Ovary (tissue), 9 donors: ENCODE measurements around the gene WNT9B. TPM values are rescaled to one million over a fixed set of nuclear protein-coding genes. Genes with fewer than 3 reads are reported as not detected.

Experiments
- DNase-seq, 5 donors: peaks; one replicate each; pipeline ENCODE4 v3.0.0-alpha.2; 2019 to 2020
- H3K27ac ChIP-seq, 2 donors: fragments of 200-600 bp; one replicate each; pipeline versions ENCODE4 v1.5.1 to v1.8.0; 2019 to 2022
- H3K27me3 ChIP-seq: fragments of 200-600 bp; one replicate; pipeline ENCODE4 v1.8.0; 2022
- H3K36me3 ChIP-seq: fragments of 200-600 bp; sonication (generic); one replicate; pipeline ENCODE4 v1.5.1; 2019
- H3K4me1 ChIP-seq: one replicate; pipeline ENCODE4 v1.8.1; 2013; ENCODE audit warnings: mild to moderate bottlenecking, moderate library complexity; ENCODE audit not compliant: insufficient read depth
- H3K4me3 ChIP-seq: fragments of 200-600 bp; sonication (generic); one replicate; pipeline ENCODE4 v1.5.1; 2017
- H3K9me3 ChIP-seq, 2 donors: fragments of 200-600 bp in 1 of 2; sonication (generic) in 1 of 2; one replicate each; pipeline versions ENCODE4 v1.5.1 to v1.8.1; 2013 to 2019; ENCODE audit warnings: mild to moderate bottlenecking in 1 of 2, moderate library complexity in 1 of 2
- EP300 ChIP-seq: sonication (generic); formaldehyde crosslinking; IDR thresholded peaks from one replicate; pipeline ENCODE4 v1.6.1; 2017; ENCODE audit warnings: antibody characterized with exemption
- POLR2A ChIP-seq: fragments of 450-650 bp; IDR thresholded peaks from one replicate; pipeline ENCODE4 v1.6.1; 2017; ENCODE audit warnings: antibody characterized with exemption, mild to moderate bottlenecking, moderate library complexity
- WGBS, 3 donors: extraction: QIAGEN DNeasy Blood & Tissue Kit in 1 of 3; methylation state at CpG; one replicate each; pipeline versions ENCODE4 v1.1.5 to v1.1.7; 2013 to 2017; 5-methylcytosine and 5-hydroxymethylcytosine counted together
- intact Hi-C, 4 donors: fragments of 100-400 bp; cut with DNase I; formaldehyde crosslinking; loops; one replicate each; pipeline versions ENCODE4 v1.11.0 to v1.15.1; 2022 to 2023
- polyA plus RNA-seq, 2 donors: library from polyadenylated mRNA; stranded (reverse); fragments of 200-250 nt in 1 of 2; fragments of 350-450 nt in 1 of 2; fragmentation: Illumina TruSeq in 1 of 2; extraction: RNeasy Lipid Tissue Mini Kit (QIAGEN cat#74804) in 1 of 2; gene quantifications; one replicate each; pipeline ENCODE4 v1.2.3, GENCODE V29; 2013 to 2014
- total RNA-seq, 7 donors: library from RNA; depleted of rRNA in 2 of 7; stranded (reverse); fragments of >200 nt in 2 of 7; fragmentation: NEBNext Ultra II Directional in 3 of 7; extraction: Animal tissue kit (Norgen Biotek cat#: 25700) in 3 of 7; gene quantifications; one replicate each; pipeline versions ENCODE4 v1.1.0 to v1.2.4, GENCODE V29; 2016 to 2023
- TF ChIP-seq, protein P1 (sequence below), 3 donors: fragments of 450-650 bp in 2 of 3; fragments of 200-600 bp in 1 of 3; IDR thresholded peaks; one replicate each; pipeline versions ENCODE4 v1.5.1 to v1.8.0; 2016 to 2022; ENCODE audit warnings: antibody characterized with exemption in 3 of 3, mild to moderate bottlenecking in 1 of 3
- donor health status: DM: no; HTN: no; CAD: no; lungs with moderate emphysema.
- donor health status: DM: no; HTN: no; CAD: no.
- donor health status: Bipolar disorder and iron deficiency.
- donor health status: DM: yes; HTN: yes; CAD: no.
- donor health status: DM: no; HTN: no; CAD: no.
- donor health status: DM: yes; HTN: yes; CAD: no.

WNT9B gene
- total and polyA plus RNA-seq, 9 donors, result 0.08 to 0.50 (median 0.10) TPM; not detected in 6

DNA sequence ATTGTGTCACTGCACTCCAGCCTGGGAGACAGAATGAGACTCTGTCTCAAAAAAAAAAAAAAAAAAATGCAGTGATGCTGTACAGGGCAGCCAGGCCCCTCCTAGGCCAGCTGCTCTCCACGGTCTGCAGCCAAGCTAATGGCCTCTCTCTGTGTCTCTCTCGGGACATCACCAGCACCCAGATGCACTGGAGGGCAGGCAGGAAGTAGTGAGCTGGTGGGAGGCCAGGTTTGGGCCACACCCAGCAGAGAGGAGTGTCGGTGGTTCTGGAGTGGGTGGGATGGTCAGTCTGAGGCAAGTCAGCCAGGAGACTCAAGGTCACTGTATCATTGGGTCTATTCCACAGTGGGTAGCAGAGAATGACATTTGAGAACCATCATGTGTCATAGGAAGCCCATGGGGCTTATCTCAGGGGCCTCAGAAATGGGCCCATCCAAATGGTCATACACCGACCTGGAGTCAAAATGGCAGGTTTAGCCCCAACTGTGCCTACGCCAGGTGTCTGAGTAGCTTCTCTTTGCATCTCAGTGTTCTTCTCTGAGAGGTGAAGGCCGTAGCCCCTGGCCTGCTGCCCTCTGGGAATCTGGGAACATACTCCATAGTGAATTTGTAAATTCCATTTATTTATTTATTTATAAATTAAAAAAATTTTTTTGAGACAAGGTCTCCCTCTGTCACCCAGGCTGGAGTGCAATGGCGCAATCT, 22.7 kb downstream of the WNT9B start:
- Histone ChIP-seq H3K9me3 (no peaks in the 10 kb centered on the region), H3K27ac (no peak overlapping the region), H3K36me3 (no peaks in the 10 kb centered on the region), H3K27me3 (no peaks in the 10 kb centered on the region), H3K4me3 (no peak overlapping the region), H3K4me1 (no peaks in the 10 kb centered on the region)
- no peak for TF ChIP-seq EP300
- DNase-seq, result no peak
- WGBS, 3 donors, result 62 to 69% (median 63%) methylated on average over 7 of the region's 7 CpGs
- intact Hi-C loops, result no loop called here

DNA sequence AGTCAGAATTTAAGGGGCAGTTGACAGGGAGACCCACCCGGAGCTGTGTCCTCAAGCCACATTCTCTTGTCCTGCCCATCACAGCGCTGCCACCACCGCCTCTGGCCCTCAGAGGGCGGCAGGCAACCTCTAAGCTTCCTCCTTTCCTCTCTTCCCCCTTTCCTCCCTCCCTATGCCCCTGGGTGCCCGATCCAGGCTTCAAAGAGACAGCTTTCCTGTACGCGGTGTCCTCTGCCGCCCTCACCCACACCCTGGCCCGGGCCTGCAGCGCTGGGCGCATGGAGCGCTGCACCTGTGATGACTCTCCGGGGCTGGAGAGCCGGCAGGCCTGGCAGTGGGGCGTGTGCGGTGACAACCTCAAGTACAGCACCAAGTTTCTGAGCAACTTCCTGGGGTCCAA, 23.5 kb downstream of the WNT9B start:
- 84 to 88% (median 86%) methylated on average over 16 of the region's 16 CpGs for WGBS, 3 donors
- intact Hi-C loops, result no loop called here
- H3K4me1 ChIP-seq, result no peaks in the 10 kb centered on the region

DNA sequence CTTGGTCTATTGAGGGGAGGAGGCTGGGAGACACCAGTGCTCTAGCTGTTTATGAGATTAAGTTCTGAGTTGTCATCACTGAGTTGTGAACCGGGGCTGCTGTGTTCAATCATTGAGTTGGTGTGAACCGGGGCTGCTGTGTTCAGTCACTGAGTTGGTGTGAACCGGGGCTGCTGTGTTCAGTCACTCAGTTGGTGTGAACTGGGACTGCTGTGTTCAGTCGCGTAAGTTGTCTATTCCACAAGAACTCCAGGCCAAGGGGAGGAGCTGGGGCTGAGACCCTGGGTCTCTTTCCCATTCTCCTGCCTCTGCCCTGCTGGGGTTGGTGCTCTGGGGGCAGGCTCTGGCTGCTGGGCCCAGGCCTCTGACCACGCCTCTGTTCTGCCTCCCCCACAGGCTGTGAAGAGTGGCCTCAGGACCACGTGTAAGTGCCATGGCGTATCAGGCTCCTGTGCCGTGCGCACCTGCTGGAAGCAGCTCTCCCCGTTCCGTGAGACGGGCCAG, 24.5 kb downstream of the WNT9B start:
- H3K27ac ChIP-seq, result no peak overlapping the region
- no peak for TF ChIP-seq EP300
- TF ChIP-seq, protein P1, sequence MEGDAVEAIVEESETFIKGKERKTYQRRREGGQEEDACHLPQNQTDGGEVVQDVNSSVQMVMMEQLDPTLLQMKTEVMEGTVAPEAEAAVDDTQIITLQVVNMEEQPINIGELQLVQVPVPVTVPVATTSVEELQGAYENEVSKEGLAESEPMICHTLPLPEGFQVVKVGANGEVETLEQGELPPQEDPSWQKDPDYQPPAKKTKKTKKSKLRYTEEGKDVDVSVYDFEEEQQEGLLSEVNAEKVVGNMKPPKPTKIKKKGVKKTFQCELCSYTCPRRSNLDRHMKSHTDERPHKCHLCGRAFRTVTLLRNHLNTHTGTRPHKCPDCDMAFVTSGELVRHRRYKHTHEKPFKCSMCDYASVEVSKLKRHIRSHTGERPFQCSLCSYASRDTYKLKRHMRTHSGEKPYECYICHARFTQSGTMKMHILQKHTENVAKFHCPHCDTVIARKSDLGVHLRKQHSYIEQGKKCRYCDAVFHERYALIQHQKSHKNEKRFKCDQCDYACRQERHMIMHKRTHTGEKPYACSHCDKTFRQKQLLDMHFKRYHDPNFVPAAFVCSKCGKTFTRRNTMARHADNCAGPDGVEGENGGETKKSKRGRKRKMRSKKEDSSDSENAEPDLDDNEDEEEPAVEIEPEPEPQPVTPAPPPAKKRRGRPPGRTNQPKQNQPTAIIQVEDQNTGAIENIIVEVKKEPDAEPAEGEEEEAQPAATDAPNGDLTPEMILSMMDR (IDR thresholded peaks at IDR 0.05), result no peak
- no peaks in the 10 kb centered on the region for H3K36me3 ChIP-seq
- no peaks in the 10 kb centered on the region for H3K27me3 ChIP-seq
- H3K4me3 ChIP-seq, result no peak overlapping the region
- DNase-seq, result no peak
- H3K4me1 ChIP-seq, result no peaks in the 10 kb centered on the region
- WGBS, 3 donors, result 77 to 81% (median 78%) methylated on average over 13 of the region's 13 CpGs
- intact Hi-C loops, result no loop called here
- no peaks in the 10 kb centered on the region for H3K9me3 ChIP-seq

More for the DNA sequence above, 23.5 kb downstream of the WNT9B start:
- H3K27ac ChIP-seq, result no peak overlapping the region
- no peaks in the 10 kb centered on the region for H3K36me3 ChIP-seq
- no peaks in the 10 kb centered on the region for H3K27me3 ChIP-seq
- H3K4me3 ChIP-seq, result no peak overlapping the region
- TF ChIP-seq EP300, result no peak
- TF ChIP-seq POLR2A, result no peak
- TF ChIP-seq, protein P1 (IDR thresholded peaks at IDR 0.05), result no peak
- no peak for DNase-seq
- H3K9me3 ChIP-seq, result no peaks in the 10 kb centered on the region

DNA sequence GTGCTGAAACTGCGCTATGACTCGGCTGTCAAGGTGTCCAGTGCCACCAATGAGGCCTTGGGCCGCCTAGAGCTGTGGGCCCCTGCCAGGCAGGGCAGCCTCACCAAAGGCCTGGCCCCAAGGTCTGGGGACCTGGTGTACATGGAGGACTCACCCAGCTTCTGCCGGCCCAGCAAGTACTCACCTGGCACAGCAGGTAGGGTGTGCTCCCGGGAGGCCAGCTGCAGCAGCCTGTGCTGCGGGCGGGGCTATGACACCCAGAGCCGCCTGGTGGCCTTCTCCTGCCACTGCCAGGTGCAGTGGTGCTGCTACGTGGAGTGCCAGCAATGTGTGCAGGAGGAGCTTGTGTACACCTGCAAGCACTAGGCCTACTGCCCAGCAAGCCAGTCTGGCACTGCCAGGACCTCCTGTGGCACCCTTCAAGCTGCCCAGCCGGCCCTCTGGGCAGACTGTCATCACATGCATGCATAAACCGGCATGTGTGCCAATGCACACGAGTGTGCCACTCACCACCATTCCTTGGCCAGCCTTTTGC, 25.0 kb downstream of the WNT9B start:
- no peaks in the 10 kb centered on the region for H3K27me3 ChIP-seq
- 53 to 72% (median 66%) methylated on average over 9 to 12 of the region's 12 CpGs for WGBS, 3 donors
- H3K36me3 ChIP-seq, result no peaks in the 10 kb centered on the region
- DNase-seq, result no peak
- H3K27ac ChIP-seq, result no peak overlapping the region
- H3K4me3 ChIP-seq, result no peak overlapping the region
- H3K4me1 ChIP-seq, result no peaks in the 10 kb centered on the region
- TF ChIP-seq EP300 (no peak), POLR2A (no peak)
- TF ChIP-seq, protein P1 (IDR thresholded peaks at IDR 0.05), result no peak
- intact Hi-C loops, result no loop called here
- H3K9me3 ChIP-seq, result no peaks in the 10 kb centered on the region

DNA sequence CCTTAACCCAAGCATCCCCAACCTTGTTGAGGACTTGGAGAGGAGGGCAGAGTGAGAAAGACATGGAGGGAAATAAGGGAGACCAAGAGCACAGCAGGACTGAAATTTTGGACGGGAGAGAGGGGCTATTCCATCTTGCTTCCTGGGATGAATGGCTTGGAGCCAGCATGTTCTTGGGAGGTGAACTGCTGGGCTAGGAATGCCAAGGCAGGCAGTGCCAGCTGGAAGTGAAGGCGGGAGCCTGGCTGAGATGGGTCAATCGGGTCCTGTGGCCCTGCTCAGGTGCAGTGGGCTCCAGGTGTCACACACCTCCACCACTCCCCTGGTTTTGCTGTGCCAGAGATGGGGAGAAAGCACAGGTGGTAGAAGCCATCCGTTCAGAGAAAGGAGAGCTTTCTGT, 25.5 kb downstream of the WNT9B start:
- TF ChIP-seq POLR2A, result no peak
- TF ChIP-seq, protein P1 (IDR thresholded peaks at IDR 0.05), result no peak
- no peaks in the 10 kb centered on the region for H3K9me3 ChIP-seq
- WGBS, 3 donors, result 59 to 75% (median 64%) methylated on average over 4 of the region's 4 CpGs
- no peak for DNase-seq
- H3K4me3 ChIP-seq, result no peak overlapping the region
- intact Hi-C loops, result no loop called here
- no peaks in the 10 kb centered on the region for H3K4me1 ChIP-seq
- no peaks in the 10 kb centered on the region for H3K27me3 ChIP-seq
- no peaks in the 10 kb centered on the region for H3K36me3 ChIP-seq
- H3K27ac ChIP-seq, result no peak overlapping the region
